OCI-LY7 (cell line): ENCODE data around the gene BIRC2. TPM values are rescaled to one million over a fixed set of nuclear protein-coding genes. Genes with fewer than 3 reads are reported as not detected.
A peak's percentile ranks its signal among the peaks of the same experiment; 100 is the strongest.

Experiments
- BruUV-seq: library from RNA; stranded (reverse); fragments of 400-500 nt; replicated peaks from 2 replicates; lab custom pipeline; 2021; lab: Mats Ljungman, UMichigan
- CTCF ChIA-PET: fragments of 300-600 bp; sonication (Branson Sonifier 250); formaldehyde crosslinking; loops from one replicate; lab custom pipeline; 2022; ENCODE audit warnings: antibody characterized with exemption; ENCODE audit not compliant: unreplicated experiment; lab: Charles Lee
- POLR2A ChIA-PET: fragments of 300-600 bp; sonication (Branson Sonifier 250); formaldehyde crosslinking; loops from one replicate; lab custom pipeline; 2022; ENCODE audit warnings: antibody characterized with exemption; lab: Charles Lee
- DNase-seq: peaks from one replicate; pipeline ENCODE4 v3.0.0-alpha.2; 2015; ENCODE audit warnings: low spot score
- H2AFZ ChIP-seq: fragments of 200-600 bp; sonication (generic), shearing (Covaris generic); 2 replicates; pipeline ENCODE4 v1.6.1; 2014; ENCODE audit warnings: mild to moderate bottlenecking, antibody characterized with exemption, low read length, moderate library complexity
- H3K27ac ChIP-seq: fragments of 200-600 bp; sonication (generic); 2 replicates; pipeline ENCODE4 v1.5.1; 2014; ENCODE audit warnings: mixed run types, low read depth, mild to moderate bottlenecking, moderate library complexity, low read length, inconsistent platforms; ENCODE audit not compliant: poor library complexity, severe bottlenecking
- H3K36me3 ChIP-seq: fragments of 200-600 bp; sonication (generic); 2 replicates; pipeline ENCODE4 v1.6.1; 2014; ENCODE audit warnings: mild to moderate bottlenecking, antibody characterized with exemption, low read length, moderate library complexity, mixed read lengths; ENCODE audit not compliant: insufficient read depth
- H3K4me1 ChIP-seq: fragments of 200-600 bp; sonication (generic); 2 replicates; pipeline ENCODE4 v1.5.1; 2014; ENCODE audit warnings: mild to moderate bottlenecking, low read length; ENCODE audit not compliant: insufficient read depth, poor library complexity, severe bottlenecking
- H3K4me2 ChIP-seq: fragments of 200-600 bp; sonication (generic); 2 replicates; pipeline ENCODE4 v1.6.1; 2014; ENCODE audit warnings: mild to moderate bottlenecking, low read length
- H3K4me3 ChIP-seq: fragments of 200-600 bp; sonication (generic); 2 replicates; pipeline ENCODE4 v1.5.1; 2014; ENCODE audit warnings: mild to moderate bottlenecking, low read depth, low read length; ENCODE audit not compliant: poor library complexity, severe bottlenecking
- H3K79me2 ChIP-seq: fragments of 200-600 bp; sonication (generic); 2 replicates; pipeline ENCODE4 v1.6.1; 2016; ENCODE audit warnings: low read depth, mild to moderate bottlenecking, low read length, moderate library complexity, mixed read lengths; ENCODE audit not compliant: insufficient read depth
- H3K9me2 ChIP-seq: fragments of 200-600 bp; sonication (generic); 2 replicates; pipeline ENCODE4 v1.6.1; 2016; ENCODE audit warnings: mild to moderate bottlenecking, low read length, mixed read lengths; ENCODE audit not compliant: insufficient read depth
- H3K9me3 ChIP-seq: fragments of 200-600 bp; sonication (generic); 2 replicates; pipeline ENCODE4 v1.6.1; 2014; ENCODE audit warnings: mild to moderate bottlenecking, mixed run types, low read length, mixed read lengths
- H4K20me1 ChIP-seq: fragments of 200-600 bp; sonication (generic); 2 replicates; pipeline ENCODE4 v1.6.1; 2014; ENCODE audit warnings: mild to moderate bottlenecking, antibody characterized with exemption, low read length, moderate library complexity, mixed read lengths; ENCODE audit not compliant: insufficient read depth
- CTCF ChIP-seq: fragments of 200-600 bp; sonication (generic); conservative IDR thresholded peaks from 2 replicates; pipeline ENCODE4 v1.5.1; 2014; ENCODE audit warnings: mild to moderate bottlenecking, antibody characterized with exemption, low read length, moderate library complexity, mixed read lengths
- EZH2phosphoT487 ChIP-seq: fragments of 200-600 bp; sonication (generic); IDR thresholded peaks from 2 replicates; pipeline ENCODE4 v1.6.1; 2018; ENCODE audit warnings: low read depth, borderline replicate concordance, mild to moderate bottlenecking, mixed run types, antibody characterized with exemption, low read length, moderate library complexity, mixed read lengths
- intact Hi-C: fragments of 100-400 bp; cut with micrococcal nuclease; formaldehyde crosslinking; loops from one replicate; pipeline ENCODE4 v1.10.0; 2022; ENCODE audit not compliant: unreplicated experiment
- total RNA-seq, 2 experiments: library from RNA; depleted of rRNA in 1 of 2; stranded (reverse); fragments of >200 nt in 1 of 2; shearing (Covaris generic) in 1 of 2; gene quantifications; 2 replicates each; pipeline ENCODE4 v1.2.3, GENCODE V29; 2014 to 2022

Gene BIRC2
- total RNA-seq, 2 experiments from 2014 or later: 36.1 to 38.0 TPM

- Histone ChIP-seq H3K36me3 (peaks cover 75% of the 10 kb centered on the region), H3K4me2 (peak overlapping the region; percentile 30; the same call in 1 of the 2 replicates), H4K20me1 (no peaks in the 10 kb centered on the region), H3K9me3 (no peaks in the 10 kb centered on the region), H2AFZ (no peak overlapping the region), H3K27ac (peak overlapping the region; percentile 47), H3K4me3 (no peak overlapping the region), H3K9me2 (no peaks in the 10 kb centered on the region), H3K4me1 (peaks cover 42% of the 10 kb centered on the region), H3K79me2 (peaks cover 15% of the 10 kb centered on the region)
- TF ChIP-seq EZH2phosphoT487: no peak
- TF ChIP-seq CTCF: no peak; the same call in 1 of the 2 replicates
- BruUV-seq: no TSS peak
- DNase-seq: peak; percentile 16
- intact Hi-C loops: loop anchor here (5.0 kb wide), 1 partner anchor 219 kb away; no protein-coding TSS in a partner anchor
- CTCF ChIA-PET: interaction anchor here (0.7 to 1.1 kb wide), 4 partner anchors 15 to 106 kb away, joined by 3 read pairs; no protein-coding TSS in a partner anchor
- POLR2A ChIA-PET: interaction anchor here (0.9 to 2.6 kb wide), 12 partner anchors 11 to 99 kb away, joined by 3 to 11 read pairs (median 5); partner anchors contain the start of gene TMEM123
Measured at GRCh38 chr11:102393272-102393730, 46.3 kb downstream of the BIRC2 start.

DNA sequence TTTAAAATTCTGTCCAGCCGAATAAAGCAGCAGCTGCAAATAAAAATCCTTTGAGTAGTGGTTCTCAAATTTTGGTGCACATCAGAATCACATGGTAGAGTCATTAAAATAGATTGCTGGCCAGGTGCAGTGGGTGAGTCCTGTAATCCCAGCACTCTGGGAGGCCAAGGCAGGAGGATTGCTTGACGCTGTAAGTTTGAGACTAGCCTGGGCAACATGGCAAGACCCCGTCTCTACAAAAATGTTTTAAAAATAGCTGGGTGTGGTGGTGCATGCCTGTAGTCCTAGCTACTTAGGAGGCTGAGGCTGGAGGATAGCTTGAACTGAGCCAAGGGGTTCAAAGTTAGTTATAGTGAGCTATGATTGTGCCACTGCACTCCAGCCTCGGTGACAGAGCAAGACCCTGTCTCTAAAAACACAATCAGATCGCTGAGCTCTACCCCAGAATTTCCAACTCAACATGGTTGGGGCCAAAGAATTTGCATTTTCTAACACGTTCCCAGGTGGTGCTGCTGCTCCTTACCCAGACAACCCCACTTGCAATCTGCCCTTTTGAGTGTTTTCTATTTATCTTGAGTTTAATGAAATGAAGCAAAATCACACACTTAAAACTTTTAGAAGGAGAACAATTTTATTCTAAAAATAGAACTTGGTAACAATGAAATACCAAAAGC is 48.8 kb downstream of the BIRC2 start:
- H3K9me3 ChIP-seq: no peaks in the 10 kb centered on the region
- peak; percentile 16 for DNase-seq
- no peak overlapping the region for H3K27ac ChIP-seq
- H2AFZ ChIP-seq: no peak overlapping the region
- intact Hi-C loops: no loop called here
- H3K4me1 ChIP-seq: peaks cover 42% of the 10 kb centered on the region
- no peaks in the 10 kb centered on the region for H3K9me2 ChIP-seq
- peaks cover 86% of the 10 kb centered on the region for H3K36me3 ChIP-seq
- no peak overlapping the region for H3K4me3 ChIP-seq
- ChIA-PET CTCF (interaction anchor here (0.8 kb wide), 1 partner anchor 163 kb away, joined by 3 read pairs; no protein-coding TSS in a partner anchor), POLR2A (interaction anchor here (0.6 to 3.5 kb wide), 7 partner anchors 9 to 887 kb away, joined by 3 to 12 read pairs (median 5); no protein-coding TSS in a partner anchor)
- TF ChIP-seq CTCF: no peak
- TF ChIP-seq EZH2phosphoT487: no peak
- H3K79me2 ChIP-seq: peaks cover 15% of the 10 kb centered on the region
- H4K20me1 ChIP-seq: no peaks in the 10 kb centered on the region
- no TSS peak for BruUV-seq
- H3K4me2 ChIP-seq: no peak overlapping the region
